ENCODE data around the gene AP4E1. TPM values are rescaled to one million over a fixed set of nuclear protein-coding genes. Genes with fewer than 3 reads are reported as not detected.

AP4E1 gene
- total and polyA plus RNA-seq, 2 of the 8 experiments (the other 6 are each of a cell fraction or from before 2014, with no cell fraction given), result 1.4 to 10.9 TPM

GRCh38 chr15:50906954-50907600, 1.4 kb upstream of the AP4E1 start:
- no peak overlapping the region for H2BK5ac ChIP-seq (ENCODE audit: low read depth, low read length)
- H2AK5ac ChIP-seq (ENCODE audit: low read depth, low read length), result no peak overlapping the region
- peaks cover 0 to 3% (median 0%) of the 10 kb centered on the region in 4 experiments; a peak in 2 of 7 replicates for H3K4me1 ChIP-seq (replicated peaks in 1 of 4; ENCODE audit: control insufficient read depth in 3 of 4, insufficient read depth in 4 of 4, low read length in 3 of 4)
- ChIA-PET POLR2A (ENCODE audit: partially characterized antibody) (interaction anchor here (0.6 kb wide), 2 partner anchors 20 to 135 kb away, joined by 3 to 4 read pairs; no protein-coding TSS in a partner anchor), CTCF (ENCODE audit: partially characterized antibody) (interaction anchor here (0.6 to 1.5 kb wide), 4 partner anchors 22 to 473 kb away, joined by 3 to 5 read pairs (median 4); no protein-coding TSS in a partner anchor)
- no peak overlapping the region for H3K18ac ChIP-seq (ENCODE audit: extremely low read depth, low read length)
- H3K27me3 ChIP-seq (replicated peaks in 1 of 4; ENCODE audit: control insufficient read depth in 3 of 4, extremely low read depth in 1 of 4, insufficient read depth in 3 of 4, low read length in 3 of 4), result no peaks in the 10 kb centered on the region
- H3K14ac ChIP-seq (ENCODE audit: insufficient read length), result no peak overlapping the region
- no peak overlapping the region for H4K91ac ChIP-seq (replicated peaks; ENCODE audit: insufficient read length, low read length)
- no peak overlapping the region for H2BK20ac ChIP-seq (ENCODE audit: low read length)
- no peak overlapping the region for H3K27ac ChIP-seq (ENCODE audit: low read depth, low read length)
- peak overlapping the region; percentile 95 for H2AFZ ChIP-seq (ENCODE audit: low read length)
- peaks cover 2% of the 10 kb centered on the region; the same call in 1 of the 2 replicates for H3K23me2 ChIP-seq (ENCODE audit: low read depth, low read length)
- H2BK12ac ChIP-seq (ENCODE audit: low read depth, low read length), result no peak overlapping the region
- H2BK120ac ChIP-seq (replicated peaks; ENCODE audit: low read depth, low read length), result no peak overlapping the region
- peaks cover 0 to 1% (median 0%) of the 10 kb centered on the region in 4 experiments; a peak in 2 of 8 replicates for H3K36me3 ChIP-seq (ENCODE audit: control insufficient read depth in 2 of 4, insufficient read depth in 4 of 4, low read length in 3 of 4)
- H2BK15ac ChIP-seq (ENCODE audit: low read length), result no peak overlapping the region
- DNase-seq (ENCODE audit: low read depth in 1 of 2, low spot score in 2 of 2) (no peak), FAIRE-seq (no peak)
- no peaks in the 10 kb centered on the region for H3K9me3 ChIP-seq (ENCODE audit: insufficient read depth in 2 of 2, low read depth in 1 of 2, low read length in 1 of 2)
- H3K4me3 ChIP-seq (ENCODE audit: extremely low read depth in 1 of 4, insufficient read depth in 2 of 4, low read depth in 3 of 4, low read length in 4 of 4), result peak overlapping the region; percentile 54 to 89 (median 80)
- peak overlapping the region; percentile 73 to 83 for H3K4me2 ChIP-seq (ENCODE audit: insufficient read depth in 1 of 2, low read depth in 2 of 2, low read length in 2 of 2)
- no peak overlapping the region for H3K23ac ChIP-seq (ENCODE audit: insufficient read length)
- H4K5ac ChIP-seq (ENCODE audit: insufficient read length, low read depth, low read length), result no peak overlapping the region
- WGBS, 2 experiments (ENCODE audit: extremely low coverage in 1 of 2, insufficient coverage in 1 of 2, insufficient read length in 1 of 2, insufficient replicate concordance in 2 of 2, low coverage in 1 of 2, low lambda C conversion rate in 2 of 2, missing lambda C conversion rate in 1 of 2), result 84% methylated on average over 16 of the region's 16 CpGs; no CpG with 5 or more reads in 1 of the 2 experiments
- H3K9ac ChIP-seq (replicated peaks in 1 of 4; ENCODE audit: extremely low read depth in 1 of 4, low read depth in 3 of 4, low read length in 3 of 4), result peak overlapping the region; percentile 39 to 84 (median 72); a peak in 5 of 7 replicates
- no peak overlapping the region for H4K8ac ChIP-seq (ENCODE audit: extremely low read depth, insufficient read depth, low read length)
- H4K20me1 ChIP-seq (replicated peaks in 1 of 2; ENCODE audit: control insufficient read depth in 1 of 2, insufficient read depth in 2 of 2, low read length in 2 of 2), result no peaks in the 10 kb centered on the region
- H3K79me2 ChIP-seq (ENCODE audit: control insufficient read depth in 1 of 2, insufficient read depth in 2 of 2, low read length in 2 of 2), result peaks cover 0 to 9% of the 10 kb centered on the region in 2 experiments; a peak in 1 of 4 replicates
- H3K4ac ChIP-seq (replicated peaks; ENCODE audit: insufficient read length, low read depth, low read length), result peak overlapping the region; percentile 60
- H3K79me1 ChIP-seq (ENCODE audit: low read depth, low read length), result no peaks in the 10 kb centered on the region
- no peak overlapping the region for H3K56ac ChIP-seq (replicated peaks; ENCODE audit: insufficient read length, low read depth, low read length)
- no peak for TF ChIP-seq EZH2 (IDR thresholded peaks at IDR 0.05; ENCODE audit: low read depth, low read length, severe bottlenecking)
- TF ChIP-seq RAD21 (IDR thresholded peaks at IDR 0.05 in 1 of 2, conservative IDR thresholded peaks at IDR 0.05 in 1 of 2; ENCODE audit: low read depth in 2 of 2, low read length in 2 of 2), result no peak
- no peak for TF ChIP-seq FOSL1 (IDR thresholded peaks at IDR 0.05; ENCODE audit: insufficient read depth, low read depth, low read length)
- no peak for TF ChIP-seq KDM5A (IDR thresholded peaks at IDR 0.05; ENCODE audit: low read length)
- no peak for TF ChIP-seq KDM4A (IDR thresholded peaks at IDR 0.05; ENCODE audit: low read depth, low read length, severe bottlenecking)
- TF ChIP-seq POLR2AphosphoS5 (IDR thresholded peaks at IDR 0.05; ENCODE audit: low read depth, low read length), result no peak
- TF ChIP-seq SP4 (IDR thresholded peaks at IDR 0.05; ENCODE audit: low read length), result no peak
- TF ChIP-seq CREB1 (IDR thresholded peaks at IDR 0.05), result no peak
- TF ChIP-seq ATF2 (IDR thresholded peaks at IDR 0.05; ENCODE audit: low read length), result no peak
- no peak for TF ChIP-seq PHF8 (conservative IDR thresholded peaks at IDR 0.05; ENCODE audit: low read depth, low read length)
